HFF-Myc (cell line): Measurements from ENCODE around the gene ARHGEF28.

ENCODE experiments used
- DNase-seq: peaks from one replicate; pipeline ENCODE4 v3.0.0-alpha.2; 2011; ENCODE audit warnings: low read depth; ENCODE audit errors: extremely low read depth
- H3K4me3 ChIP-seq: replicated peaks from 2 replicates; pipeline ENCODE4 v1.5.1; 2011; ENCODE audit warnings: low read depth, mild to moderate bottlenecking, control low read depth, low read length
- CTCF ChIP-seq: IDR thresholded peaks from 2 replicates; pipeline ENCODE4 v1.5.1; 2012; ENCODE audit warnings: mild to moderate bottlenecking, low read depth, low read length, control low read depth; ENCODE audit errors: missing control alignments

ARHGEF28 gene

GRCh38 chr5:73740274-73740790, 114.3 kb downstream of the ARHGEF28 start:
- no peak overlapping the region for H3K4me3 ChIP-seq
- TF ChIP-seq CTCF: no peak
- DNase-seq: no peak

GRCh38 chr5:73743161-73743560, 117.2 kb downstream of the ARHGEF28 start:
- H3K4me3 ChIP-seq: no peak overlapping the region
- no peak for TF ChIP-seq CTCF
- no peak for DNase-seq

- no peak for DNase-seq
- H3K4me3 ChIP-seq: no peak overlapping the region
- TF ChIP-seq CTCF: no peak
These were observed 119.8 kb downstream of the ARHGEF28 start for GRCh38 chr5:73745836-73746235.

- no peak overlapping the region for H3K4me3 ChIP-seq
- no peak for TF ChIP-seq CTCF
- no peak for DNase-seq
These were observed 120.6 kb downstream of the ARHGEF28 start for GRCh38 chr5:73746608-73747007.

- no peak for DNase-seq
- H3K4me3 ChIP-seq: no peak overlapping the region
- no peak for TF ChIP-seq CTCF
These were observed 121.8 kb downstream of the ARHGEF28 start for GRCh38 chr5:73747696-73748380.

GRCh38 chr5:73748510-73749400, 122.8 kb downstream of the ARHGEF28 start:
- H3K4me3 ChIP-seq: no peak overlapping the region
- TF ChIP-seq CTCF: no peak
- DNase-seq: no peak
